GM19043 (cell line): ENCODE data around the gene SPIN1.

Experiments
- ATAC-seq: cut with Tn5 transposase; IDR thresholded peaks from one replicate; pipeline ENCODE4 v1.9.1; 2021; ENCODE audit warnings: low read depth; ENCODE audit not compliant: unreplicated experiment

The SPIN1 gene

GRCh38 chr9:88488166-88488565 is 99.9 kb downstream of the SPIN1 start:
- ATAC-seq: no peak

- no peak for ATAC-seq
Measured at GRCh38 chr9:88494983-88495721, 106.9 kb downstream of the SPIN1 start.

- ATAC-seq: no peak
Measured at GRCh38 chr9:88497224-88497623, 109.0 kb downstream of the SPIN1 start.

GRCh38 chr9:88498880-88499279 is 110.6 kb downstream of the SPIN1 start:
- no peak for ATAC-seq

GRCh38 chr9:88501086-88501485 is 112.8 kb downstream of the SPIN1 start:
- ATAC-seq: no peak

GRCh38 chr9:88502552-88503034 is 114.3 kb downstream of the SPIN1 start:
- ATAC-seq: no peak

GRCh38 chr9:88503081-88503844 is 115.0 kb downstream of the SPIN1 start:
- no peak for ATAC-seq

- no peak for ATAC-seq
Measured at GRCh38 chr9:88503845-88504764, 115.9 kb downstream of the SPIN1 start.

GRCh38 chr9:88508326-88508725 is 120.1 kb downstream of the SPIN1 start:
- no peak for ATAC-seq

- no peak for ATAC-seq
Measured at GRCh38 chr9:88511906-88512305, 123.7 kb downstream of the SPIN1 start.

- ATAC-seq: no peak
Measured at GRCh38 chr9:88514247-88514646, 126.0 kb downstream of the SPIN1 start.

- ATAC-seq: no peak
Measured at GRCh38 chr9:88521308-88521707, 133.1 kb downstream of the SPIN1 start.

- no peak for ATAC-seq
Measured at GRCh38 chr9:88522360-88522759, 134.1 kb downstream of the SPIN1 start.

GRCh38 chr9:88523056-88523455 is 134.8 kb downstream of the SPIN1 start:
- no peak for ATAC-seq

GRCh38 chr9:88524911-88525310 is 136.7 kb downstream of the SPIN1 start:
- ATAC-seq: no peak

GRCh38 chr9:88527618-88528017 is 139.4 kb downstream of the SPIN1 start:
- ATAC-seq: no peak
